ENCODE measurements around the gene LIMS3.
"Not testable (repeated sequence)": the region's sequence is repeated elsewhere in the genome, so short reads cannot be mapped to it uniquely, and the experiment has no call there.

DNA sequence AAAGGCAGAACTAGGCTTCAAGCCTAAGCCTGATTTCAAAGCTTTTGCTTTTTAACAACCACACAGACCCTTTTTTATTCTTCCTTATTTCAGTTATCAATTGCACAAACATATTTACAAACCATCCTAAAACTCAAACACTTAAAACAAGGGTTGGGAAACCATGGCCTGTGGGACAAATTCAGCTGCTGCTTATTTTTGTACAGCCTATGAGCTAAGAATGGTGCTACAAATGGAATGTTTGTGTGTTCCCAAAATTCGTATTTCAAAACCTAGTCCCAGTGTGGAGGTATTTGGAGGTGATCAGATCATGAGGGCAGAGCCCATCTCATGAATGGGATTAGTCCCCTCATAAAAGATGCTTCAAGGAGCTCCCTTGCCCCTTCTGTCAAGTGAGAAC, 67.0 kb downstream of the LIMS3 start:
- TF ChIP-seq, protein P1, sequence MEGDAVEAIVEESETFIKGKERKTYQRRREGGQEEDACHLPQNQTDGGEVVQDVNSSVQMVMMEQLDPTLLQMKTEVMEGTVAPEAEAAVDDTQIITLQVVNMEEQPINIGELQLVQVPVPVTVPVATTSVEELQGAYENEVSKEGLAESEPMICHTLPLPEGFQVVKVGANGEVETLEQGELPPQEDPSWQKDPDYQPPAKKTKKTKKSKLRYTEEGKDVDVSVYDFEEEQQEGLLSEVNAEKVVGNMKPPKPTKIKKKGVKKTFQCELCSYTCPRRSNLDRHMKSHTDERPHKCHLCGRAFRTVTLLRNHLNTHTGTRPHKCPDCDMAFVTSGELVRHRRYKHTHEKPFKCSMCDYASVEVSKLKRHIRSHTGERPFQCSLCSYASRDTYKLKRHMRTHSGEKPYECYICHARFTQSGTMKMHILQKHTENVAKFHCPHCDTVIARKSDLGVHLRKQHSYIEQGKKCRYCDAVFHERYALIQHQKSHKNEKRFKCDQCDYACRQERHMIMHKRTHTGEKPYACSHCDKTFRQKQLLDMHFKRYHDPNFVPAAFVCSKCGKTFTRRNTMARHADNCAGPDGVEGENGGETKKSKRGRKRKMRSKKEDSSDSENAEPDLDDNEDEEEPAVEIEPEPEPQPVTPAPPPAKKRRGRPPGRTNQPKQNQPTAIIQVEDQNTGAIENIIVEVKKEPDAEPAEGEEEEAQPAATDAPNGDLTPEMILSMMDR (IDR thresholded peaks at IDR 0.05): not testable (repeated sequence)
- TF ChIP-seq POLR2A (IDR thresholded peaks at IDR 0.05): not testable (repeated sequence)

Data from thyroid gland (tissue), 4 donors.